ENCODE results near the gene KLHDC4. TPM values are rescaled to one million over a fixed set of nuclear protein-coding genes. Genes with fewer than 3 reads are reported as not detected.
"Not testable (repeated sequence)": the region's sequence is repeated elsewhere in the genome, so short reads cannot be mapped to it uniquely, and the experiment has no call there.

KLHDC4 gene
- total RNA-seq, 1 donor from 2014 or later: 85.6 TPM

DNA sequence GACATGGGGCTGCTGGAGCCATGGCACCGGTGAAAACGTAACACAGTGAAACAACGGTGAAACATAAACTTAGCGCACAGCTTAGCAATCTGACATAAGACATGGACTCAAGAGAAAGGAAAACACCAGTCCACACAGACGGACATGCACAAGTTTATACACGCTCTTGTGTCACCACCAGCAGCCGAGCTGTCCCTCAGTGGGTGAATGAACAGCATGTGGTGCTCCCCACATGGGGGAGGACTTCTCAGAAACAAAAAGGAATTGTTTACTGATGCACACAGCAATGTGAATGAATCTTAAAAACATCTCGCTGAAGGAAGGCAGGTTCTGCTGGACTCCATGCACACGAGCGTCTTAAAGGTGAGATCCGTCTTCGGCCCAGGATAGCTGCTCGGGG is 34.2 kb downstream of the KLHDC4 start:
- no peak for DNase-seq (ENCODE audit: low spot score)
- Mint-ChIP-seq H3K27ac (no peak overlapping the region), H3K9me3 (no peaks in the 10 kb centered on the region), H3K27me3 (ENCODE audit: insufficient read depth) (no peaks in the 10 kb centered on the region), H3K4me3 (no peak overlapping the region), H3K36me3 (ENCODE audit: low read depth) (peaks cover 11% of the 10 kb centered on the region), H3K4me1 (ENCODE audit: low read depth) (peaks cover 11% of the 10 kb centered on the region)
- intact Hi-C loops (cut with micrococcal nuclease): no loop called here

DNA sequence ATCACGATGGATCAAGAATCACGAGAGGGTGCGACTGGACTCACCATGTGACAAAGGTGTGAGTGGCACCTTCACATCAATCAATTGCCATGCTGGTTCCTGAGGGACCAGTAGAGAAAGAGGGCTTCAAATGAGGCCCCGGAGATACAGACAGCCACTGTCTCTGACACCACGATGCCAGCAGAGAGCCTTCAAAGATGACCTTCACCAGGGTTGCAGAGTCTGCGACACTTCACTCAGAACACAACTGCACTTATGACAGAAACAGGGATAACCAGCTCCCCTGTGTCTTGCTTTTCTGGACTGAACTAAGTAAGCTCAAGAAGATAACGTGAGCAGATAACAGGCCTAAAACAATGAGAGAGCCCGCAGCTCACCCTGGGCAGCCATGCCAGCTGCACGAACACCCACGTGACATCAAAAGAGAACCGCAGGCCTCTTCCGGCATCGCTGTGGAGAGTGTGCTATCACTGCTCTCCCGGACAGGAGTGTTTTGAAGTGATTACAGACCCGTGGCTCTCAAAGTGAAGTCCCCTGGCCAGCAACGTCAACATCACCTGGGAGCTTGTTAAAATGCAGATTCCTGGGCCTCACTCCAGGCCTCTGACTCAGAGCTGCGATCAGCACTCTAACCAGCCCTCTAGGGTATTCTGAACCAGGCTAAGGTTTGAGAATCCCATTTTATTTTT is 36.4 kb downstream of the KLHDC4 start:
- Mint-ChIP-seq H3K36me3 (ENCODE audit: low read depth) (peaks cover 21% of the 10 kb centered on the region), H3K9me3 (no peaks in the 10 kb centered on the region), H3K27me3 (ENCODE audit: insufficient read depth) (no peaks in the 10 kb centered on the region), H3K4me3 (no peak overlapping the region), H3K4me1 (ENCODE audit: low read depth) (peaks cover 12% of the 10 kb centered on the region), H3K27ac (no peak overlapping the region)
- DNase-seq (ENCODE audit: low spot score): no peak
- intact Hi-C loops (cut with micrococcal nuclease): no loop called here

DNA sequence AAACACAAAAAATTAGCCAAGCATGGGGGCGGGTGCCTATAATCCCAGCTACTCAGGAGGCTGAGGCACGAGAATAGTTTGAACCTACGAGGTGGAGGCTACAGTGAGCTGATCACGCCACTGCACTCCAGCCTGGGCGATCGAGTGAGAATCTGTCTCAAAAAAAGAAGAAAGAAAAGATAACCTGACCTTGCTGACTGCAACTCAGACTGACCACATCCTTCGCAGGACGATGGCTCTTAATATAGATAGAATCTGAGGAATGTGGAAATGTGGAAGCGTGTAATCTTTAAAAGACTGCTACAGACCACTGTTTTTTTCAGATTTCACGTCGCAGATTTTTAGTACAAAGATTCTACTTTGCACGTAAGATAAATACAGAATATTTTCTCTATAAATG is 37.8 kb downstream of the KLHDC4 start:
- H3K4me3 Mint-ChIP-seq: no peak overlapping the region
- no peak for DNase-seq (ENCODE audit: low spot score)
- H3K9me3 Mint-ChIP-seq: no peaks in the 10 kb centered on the region
- no peak overlapping the region for H3K27ac Mint-ChIP-seq
- no peaks in the 10 kb centered on the region for H3K27me3 Mint-ChIP-seq (ENCODE audit: insufficient read depth)
- intact Hi-C loops (cut with micrococcal nuclease): no loop called here
- H3K4me1 Mint-ChIP-seq (ENCODE audit: low read depth): peaks cover 7% of the 10 kb centered on the region
- H3K36me3 Mint-ChIP-seq (ENCODE audit: low read depth): peaks cover 29% of the 10 kb centered on the region

DNA sequence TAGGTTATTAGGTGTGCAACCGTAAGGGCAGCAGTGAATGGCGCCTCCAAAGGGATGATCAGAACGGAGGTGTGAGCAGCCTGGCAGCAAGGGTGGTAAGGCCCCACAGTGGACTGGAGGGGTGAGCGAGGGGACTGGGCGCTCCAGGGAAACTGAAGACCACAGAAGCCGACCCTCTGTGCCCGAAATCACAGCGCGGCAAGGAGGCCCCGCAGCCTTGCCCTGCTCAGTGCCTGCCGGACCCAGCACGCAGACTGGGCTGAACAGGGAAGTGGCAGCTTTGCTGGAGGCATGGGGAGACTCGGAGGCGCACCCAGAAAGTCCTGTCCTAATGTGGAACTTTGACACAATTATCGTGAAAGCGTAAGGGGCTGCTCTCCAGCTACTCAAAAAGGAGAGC is 38.4 kb downstream of the KLHDC4 start:
- no peak for DNase-seq (ENCODE audit: low spot score)
- Mint-ChIP-seq H3K4me3 (no peak overlapping the region), H3K9me3 (no peaks in the 10 kb centered on the region), H3K27ac (no peak overlapping the region), H3K36me3 (ENCODE audit: low read depth) (peaks cover 31% of the 10 kb centered on the region), H3K4me1 (ENCODE audit: low read depth) (peaks cover 7% of the 10 kb centered on the region), H3K27me3 (ENCODE audit: insufficient read depth) (no peaks in the 10 kb centered on the region)
- intact Hi-C loops (cut with micrococcal nuclease): no loop called here

DNA sequence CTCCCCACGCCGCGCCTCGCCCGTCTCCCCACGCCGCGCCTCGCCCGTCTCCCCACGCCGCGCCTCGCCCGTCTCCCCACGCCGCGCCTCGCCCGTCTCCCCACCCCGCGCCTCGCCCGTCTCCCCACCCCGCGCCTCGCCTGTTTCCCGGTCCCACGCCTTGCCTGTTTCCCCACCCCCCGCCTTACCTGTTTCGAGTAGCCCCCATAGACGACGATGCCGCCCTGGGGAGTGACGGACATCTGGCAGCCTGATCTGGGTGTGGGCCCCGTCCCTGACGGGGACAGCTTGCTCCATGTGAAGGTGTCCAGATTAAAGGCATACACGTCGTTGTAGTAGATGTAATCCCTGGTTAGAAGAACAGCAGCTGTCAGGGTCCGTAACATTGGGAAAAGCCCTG is 39.2 kb downstream of the KLHDC4 start:
- H3K27me3 Mint-ChIP-seq (ENCODE audit: insufficient read depth); DNase-seq (ENCODE audit: low spot score); H3K4me1 Mint-ChIP-seq (ENCODE audit: low read depth); H3K4me3 Mint-ChIP-seq; H3K9me3 Mint-ChIP-seq; intact Hi-C loops (cut with micrococcal nuclease); H3K27ac Mint-ChIP-seq: not testable (repeated sequence)
- H3K36me3 Mint-ChIP-seq (ENCODE audit: low read depth): peaks cover 37% of the 10 kb centered on the region

DNA sequence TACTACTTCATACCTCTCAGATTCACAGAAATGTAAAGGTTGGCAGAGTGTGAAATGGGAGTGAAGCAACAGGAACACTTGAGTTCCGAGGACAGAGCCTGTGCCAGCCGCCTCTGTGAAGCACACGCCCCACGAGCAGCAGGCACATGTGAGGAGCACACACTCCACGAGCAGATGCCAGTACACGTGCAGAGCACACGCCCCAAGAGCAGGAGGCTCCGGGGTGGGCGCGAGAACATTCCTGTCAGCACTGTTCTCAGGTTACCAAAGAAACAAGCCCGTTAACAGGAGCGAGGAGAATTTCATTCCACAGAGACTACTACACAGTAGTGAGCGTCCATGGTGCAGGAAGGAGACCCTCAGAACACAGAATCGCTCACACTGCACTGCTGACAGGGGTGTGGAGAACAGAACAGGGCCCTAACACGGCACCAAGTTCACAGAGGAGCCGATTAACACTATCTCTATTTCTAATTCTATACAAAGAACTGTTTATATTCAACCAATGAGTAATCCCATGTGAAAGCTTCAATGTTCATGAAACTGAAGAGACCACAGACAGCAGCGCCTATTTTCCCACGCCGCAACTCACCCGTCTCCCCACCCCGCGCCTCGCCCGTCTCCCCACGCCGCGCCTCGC is 40.1 kb downstream of the KLHDC4 start:
- Mint-ChIP-seq H3K9me3 (no peaks in the 10 kb centered on the region), H3K36me3 (ENCODE audit: low read depth) (peaks cover 36% of the 10 kb centered on the region), H3K27me3 (ENCODE audit: insufficient read depth) (no peaks in the 10 kb centered on the region), H3K4me1 (ENCODE audit: low read depth) (peaks cover 7% of the 10 kb centered on the region), H3K4me3 (no peak overlapping the region), H3K27ac (no peak overlapping the region)
- intact Hi-C loops (cut with micrococcal nuclease): no loop called here
- no peak for DNase-seq (ENCODE audit: low spot score)

DNA sequence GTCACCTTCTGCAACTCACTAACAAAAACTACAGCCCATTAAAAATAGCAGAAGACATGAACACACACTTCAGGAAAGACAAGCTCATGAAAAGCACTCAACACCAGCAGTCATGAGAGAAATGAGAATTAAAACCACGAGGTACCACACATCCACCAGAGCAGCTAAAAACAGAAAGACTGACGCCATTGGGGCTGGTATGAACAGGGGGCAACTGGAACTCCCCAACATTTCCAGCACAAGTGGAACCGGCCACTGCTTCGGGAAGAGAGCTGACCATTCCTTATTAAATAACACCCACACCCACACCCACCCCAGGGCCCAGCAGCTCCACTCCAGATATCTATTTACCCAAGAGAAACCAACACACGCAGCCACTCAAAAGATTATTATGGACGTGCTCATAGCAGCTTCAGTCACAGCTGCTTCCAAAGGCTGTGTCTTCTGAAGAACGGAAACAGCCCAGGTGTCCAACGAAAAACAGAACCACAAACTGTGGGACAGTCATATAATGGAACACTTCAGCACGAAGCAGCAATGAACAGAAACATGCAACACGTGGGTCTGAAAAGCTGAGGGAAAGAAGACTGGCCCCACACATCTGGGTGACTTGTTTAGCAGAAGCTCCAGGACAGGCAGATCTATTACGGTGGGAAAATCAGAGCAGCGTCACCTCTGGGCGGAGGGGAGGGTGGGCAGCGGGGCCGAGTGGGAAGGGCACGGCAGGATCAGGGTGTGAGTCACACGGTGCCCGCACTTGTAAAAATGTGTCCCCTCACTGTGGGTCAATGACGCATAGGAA is 41.1 kb downstream of the KLHDC4 start:
- H3K36me3 Mint-ChIP-seq (ENCODE audit: low read depth): peaks cover 39% of the 10 kb centered on the region
- H3K27ac Mint-ChIP-seq: no peak overlapping the region
- H3K27me3 Mint-ChIP-seq (ENCODE audit: insufficient read depth): no peaks in the 10 kb centered on the region
- intact Hi-C loops (cut with micrococcal nuclease): no loop called here
- no peaks in the 10 kb centered on the region for H3K9me3 Mint-ChIP-seq
- no peak overlapping the region for H3K4me3 Mint-ChIP-seq
- DNase-seq (ENCODE audit: low spot score): no peak
- peaks cover 7% of the 10 kb centered on the region for H3K4me1 Mint-ChIP-seq (ENCODE audit: low read depth)

DNA sequence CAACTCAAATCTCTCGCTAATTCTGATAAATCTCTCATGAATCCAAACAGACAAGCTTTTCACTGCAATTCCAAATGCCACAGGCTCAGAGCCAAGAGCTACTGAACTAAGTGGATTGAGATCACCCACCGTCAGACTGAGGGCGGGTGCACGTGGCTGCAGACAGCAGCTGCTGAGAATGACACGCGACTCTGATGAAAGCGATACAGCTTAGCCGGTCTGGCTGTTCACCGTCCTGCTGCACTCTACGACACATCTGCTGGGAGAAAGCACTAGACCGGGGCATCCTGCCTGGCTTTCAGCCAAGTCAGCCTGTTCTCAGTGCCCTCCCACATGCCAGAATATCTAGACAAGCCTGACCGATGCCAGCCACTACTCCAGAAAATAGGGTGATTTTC is 42.6 kb downstream of the KLHDC4 start:
- H3K36me3 Mint-ChIP-seq (ENCODE audit: low read depth): peaks cover 36% of the 10 kb centered on the region
- no peak overlapping the region for H3K4me3 Mint-ChIP-seq
- no peak for DNase-seq (ENCODE audit: low spot score)
- H3K9me3 Mint-ChIP-seq: no peaks in the 10 kb centered on the region
- H3K4me1 Mint-ChIP-seq (ENCODE audit: low read depth): peaks cover 7% of the 10 kb centered on the region
- no peak overlapping the region for H3K27ac Mint-ChIP-seq
- H3K27me3 Mint-ChIP-seq (ENCODE audit: insufficient read depth): no peaks in the 10 kb centered on the region
- intact Hi-C loops (cut with micrococcal nuclease): no loop called here

DNA sequence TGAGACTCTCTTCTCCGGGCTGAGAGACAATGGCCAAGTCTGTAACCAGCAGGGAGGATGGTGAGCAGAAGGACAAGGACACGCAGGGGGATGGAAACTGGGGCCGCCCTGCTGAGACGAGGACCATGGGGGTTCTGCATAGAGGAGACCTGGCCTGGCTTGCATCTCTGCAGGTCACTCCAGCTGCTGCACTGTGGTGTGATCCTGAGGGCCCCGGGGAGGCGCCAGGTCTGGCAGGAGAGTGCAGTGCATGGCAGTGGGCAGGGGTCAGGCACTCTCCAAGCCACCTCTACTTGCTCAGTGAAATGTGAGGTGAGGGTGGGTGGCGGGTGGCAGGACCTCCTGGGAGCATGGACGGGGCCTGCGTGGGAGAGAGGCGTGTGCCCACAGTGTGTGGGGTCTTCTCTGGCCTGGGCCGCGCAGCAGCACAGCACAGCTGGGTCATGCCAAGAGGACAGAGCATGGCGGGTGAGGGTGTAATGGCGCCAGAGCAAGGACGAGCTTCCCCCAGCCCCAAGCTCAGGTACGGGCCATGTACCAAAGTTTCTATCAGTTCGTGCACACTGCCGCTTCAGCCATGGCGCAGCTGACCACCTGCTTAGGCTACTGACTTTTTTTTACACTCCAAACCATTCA is 43.1 kb downstream of the KLHDC4 start:
- Mint-ChIP-seq H3K27ac (no peak overlapping the region), H3K27me3 (ENCODE audit: insufficient read depth) (no peaks in the 10 kb centered on the region), H3K4me1 (ENCODE audit: low read depth) (peaks cover 7% of the 10 kb centered on the region), H3K36me3 (ENCODE audit: low read depth) (peaks cover 33% of the 10 kb centered on the region), H3K4me3 (no peak overlapping the region), H3K9me3 (no peaks in the 10 kb centered on the region)
- intact Hi-C loops (cut with micrococcal nuclease): no loop called here
- no peak for DNase-seq (ENCODE audit: low spot score)

DNA sequence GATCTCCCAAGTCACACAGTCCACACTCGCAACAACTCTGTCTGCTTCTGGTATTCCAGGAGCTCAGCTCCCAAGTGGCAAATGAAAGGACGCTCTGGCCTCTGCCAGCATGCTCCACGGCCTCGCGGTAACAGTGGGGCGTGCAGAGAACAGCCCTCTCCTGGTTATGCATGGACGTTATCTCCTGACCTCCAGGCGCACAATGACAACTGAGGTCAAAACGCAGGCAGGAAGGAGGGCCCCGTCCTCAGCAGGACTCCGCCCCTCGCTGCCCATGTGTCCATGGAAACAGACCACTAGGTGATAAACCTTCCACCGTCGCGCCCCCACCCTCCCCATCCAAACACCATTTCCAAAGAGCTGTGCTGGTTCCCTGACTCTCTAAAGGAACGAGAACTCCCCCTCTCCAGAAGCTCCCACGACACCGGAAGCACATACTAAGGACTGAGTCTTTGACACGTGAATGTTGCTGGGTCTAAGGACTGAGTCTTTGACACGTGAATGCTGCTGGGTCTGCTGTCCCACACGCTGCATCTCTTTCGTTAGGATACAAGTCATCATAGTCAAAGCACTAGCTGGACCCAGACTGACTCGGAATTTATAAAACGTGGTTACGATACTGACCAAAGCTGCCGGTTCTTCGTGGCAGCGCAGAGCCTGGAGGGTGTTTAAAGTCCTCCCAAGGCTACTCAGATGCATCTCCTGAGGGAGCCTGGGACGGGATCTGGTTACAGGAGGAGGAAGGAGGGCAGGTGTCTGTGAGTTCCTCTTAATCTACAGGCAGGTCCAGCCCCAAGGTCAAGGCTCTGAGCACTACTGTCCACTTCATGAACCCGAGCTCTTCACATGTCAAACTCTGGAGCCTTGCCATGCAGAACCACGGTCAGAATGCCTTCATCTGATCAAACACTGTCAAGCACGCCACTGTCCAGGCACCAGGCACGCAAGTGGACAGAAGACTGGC is 43.9 kb downstream of the KLHDC4 start:
- no peak overlapping the region for H3K4me3 Mint-ChIP-seq
- DNase-seq (ENCODE audit: low spot score): no peak
- H3K27ac Mint-ChIP-seq: no peak overlapping the region
- peaks cover 33% of the 10 kb centered on the region for H3K36me3 Mint-ChIP-seq (ENCODE audit: low read depth)
- H3K27me3 Mint-ChIP-seq (ENCODE audit: insufficient read depth): no peaks in the 10 kb centered on the region
- no peaks in the 10 kb centered on the region for H3K9me3 Mint-ChIP-seq
- peaks cover 7% of the 10 kb centered on the region for H3K4me1 Mint-ChIP-seq (ENCODE audit: low read depth)
- intact Hi-C loops (cut with micrococcal nuclease): no loop called here

DNA sequence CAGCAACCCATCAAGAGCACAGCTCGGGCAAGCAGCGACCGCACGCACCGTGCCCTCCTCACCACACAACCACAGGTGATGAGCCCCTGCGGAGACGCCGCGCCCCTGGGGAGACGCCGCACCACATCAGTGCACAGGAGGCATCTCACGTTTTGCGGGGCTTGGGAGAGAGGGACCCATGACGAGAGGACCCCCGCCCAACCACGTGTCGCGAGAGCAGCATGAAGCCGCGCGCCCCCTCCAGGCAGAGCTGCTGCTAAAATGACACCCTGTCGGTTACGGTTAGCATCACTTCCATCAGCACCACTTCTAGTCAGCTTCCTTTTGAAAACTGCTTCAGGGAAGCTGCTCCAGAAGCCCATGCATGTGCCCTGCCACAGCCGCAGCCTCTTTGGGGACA is 45.3 kb downstream of the KLHDC4 start:
- Mint-ChIP-seq H3K4me3 (no peak overlapping the region), H3K4me1 (ENCODE audit: low read depth) (peaks cover 7% of the 10 kb centered on the region), H3K27ac (no peak overlapping the region), H3K27me3 (ENCODE audit: insufficient read depth) (no peaks in the 10 kb centered on the region), H3K9me3 (no peaks in the 10 kb centered on the region), H3K36me3 (ENCODE audit: low read depth) (peaks cover 32% of the 10 kb centered on the region)
- intact Hi-C loops (cut with micrococcal nuclease): no loop called here
- DNase-seq (ENCODE audit: low spot score): no peak

DNA sequence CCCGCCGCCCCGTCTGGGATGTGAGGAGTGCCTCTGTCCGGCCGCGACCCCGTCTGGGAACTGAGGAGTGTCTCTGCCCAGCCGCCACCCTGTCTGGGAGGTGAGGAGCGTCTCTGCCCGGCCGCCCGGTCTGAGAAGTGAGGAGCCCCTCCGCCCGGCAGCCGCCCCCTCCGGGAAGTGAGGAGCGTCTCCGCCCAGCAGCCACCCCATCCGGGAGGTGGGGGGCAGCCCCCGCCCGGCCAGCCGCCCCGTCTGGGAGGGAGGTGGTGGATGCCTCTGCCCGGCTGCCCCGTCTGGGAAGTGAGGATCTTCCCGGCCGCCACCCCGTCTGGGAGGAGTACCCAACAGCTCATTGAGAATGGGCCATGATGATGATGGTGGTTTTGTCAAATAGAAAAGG is 47.0 kb downstream of the KLHDC4 start:
- H3K4me3 Mint-ChIP-seq; intact Hi-C loops (cut with micrococcal nuclease); H3K27ac Mint-ChIP-seq; H3K4me1 Mint-ChIP-seq (ENCODE audit: low read depth); DNase-seq (ENCODE audit: low spot score); H3K9me3 Mint-ChIP-seq; H3K27me3 Mint-ChIP-seq (ENCODE audit: insufficient read depth): not testable (repeated sequence)
- H3K36me3 Mint-ChIP-seq (ENCODE audit: low read depth): peaks cover 33% of the 10 kb centered on the region

Data from activated T-helper 1 cell treated with anti-CD3 and anti-CD28 coated beads, Interleukin-12 subunit alpha, Interleukin-12 subunit beta, Interleukin-2, Interleukin-4 antibody, amounts not matched to agents 30 ng/mL and 10 ng/mL and 1 ng/mL, durations not matched to agents 14 hours and 24 hours and 36 hours (primary cell).